Activated T-cell treated with anti-CD3 and anti-CD28 coated beads, Interleukin-2, amount 50 U/mL, for 24 hours (primary cell): ENCODE data around the gene SPTSSB.

Experiments
- DNase-seq: peaks from one replicate; pipeline ENCODE4 v3.0.0-alpha.2; 2020
- H3K27ac Mint-ChIP-seq: 2 replicates; pipeline ENCODE4 v1.8.0; 2020; ENCODE audit warnings: mild to moderate bottlenecking, mixed read lengths
- H3K27me3 Mint-ChIP-seq: 2 replicates; pipeline ENCODE4 v1.8.0; 2020; ENCODE audit warnings: mixed read lengths
- H3K36me3 Mint-ChIP-seq: 2 replicates; pipeline ENCODE4 v1.8.0; 2020; ENCODE audit warnings: low read depth, mixed read lengths
- H3K4me1 Mint-ChIP-seq: 2 replicates; pipeline ENCODE4 v1.8.0; 2020; ENCODE audit warnings: low read depth, mixed read lengths
- H3K4me3 Mint-ChIP-seq: 2 replicates; pipeline ENCODE4 v1.8.0; 2020; ENCODE audit warnings: mild to moderate bottlenecking, moderate library complexity, mixed read lengths
- H3K9me3 Mint-ChIP-seq: 2 replicates; pipeline ENCODE4 v1.8.0; 2020; ENCODE audit warnings: mixed read lengths

The SPTSSB gene

GRCh38 chr3:161358488-161358887 is 12.8 kb downstream of the SPTSSB start:
- H3K9me3 Mint-ChIP-seq = no peaks in the 10 kb centered on the region
- H3K4me3 Mint-ChIP-seq = no peak overlapping the region
- no peak for DNase-seq
- no peaks in the 10 kb centered on the region for H3K4me1 Mint-ChIP-seq
- H3K36me3 Mint-ChIP-seq = no peaks in the 10 kb centered on the region
- H3K27ac Mint-ChIP-seq = no peak overlapping the region
- H3K27me3 Mint-ChIP-seq = peaks cover 2% of the 10 kb centered on the region

- no peak for DNase-seq
- Mint-ChIP-seq H3K4me1 (no peaks in the 10 kb centered on the region), H3K27me3 (peaks cover 2% of the 10 kb centered on the region), H3K27ac (no peak overlapping the region), H3K4me3 (no peak overlapping the region), H3K9me3 (no peaks in the 10 kb centered on the region), H3K36me3 (no peaks in the 10 kb centered on the region)
These were observed 15.0 kb downstream of the SPTSSB start for GRCh38 chr3:161356287-161356686.

GRCh38 chr3:161355508-161355907 is 15.8 kb downstream of the SPTSSB start:
- Mint-ChIP-seq H3K4me3 (no peak overlapping the region), H3K27me3 (peaks cover 2% of the 10 kb centered on the region), H3K9me3 (no peaks in the 10 kb centered on the region), H3K27ac (no peak overlapping the region), H3K4me1 (peaks cover 4% of the 10 kb centered on the region), H3K36me3 (no peaks in the 10 kb centered on the region)
- no peak for DNase-seq

- no peak for DNase-seq
- Mint-ChIP-seq H3K4me3 (no peak overlapping the region), H3K27me3 (peaks cover 2% of the 10 kb centered on the region), H3K27ac (no peak overlapping the region), H3K4me1 (peaks cover 14% of the 10 kb centered on the region), H3K36me3 (no peaks in the 10 kb centered on the region), H3K9me3 (no peaks in the 10 kb centered on the region)
These were observed 16.8 kb downstream of the SPTSSB start for GRCh38 chr3:161354554-161354953.

GRCh38 chr3:161351330-161351729 is 20.0 kb downstream of the SPTSSB start:
- Mint-ChIP-seq H3K27me3 (peaks cover 4% of the 10 kb centered on the region), H3K9me3 (no peaks in the 10 kb centered on the region), H3K36me3 (no peaks in the 10 kb centered on the region), H3K4me1 (peaks cover 33% of the 10 kb centered on the region), H3K27ac (no peak overlapping the region), H3K4me3 (no peak overlapping the region)
- no peak for DNase-seq

- H3K27ac Mint-ChIP-seq = no peak overlapping the region
- H3K27me3 Mint-ChIP-seq = peaks cover 4% of the 10 kb centered on the region
- no peak overlapping the region for H3K4me3 Mint-ChIP-seq
- no peak for DNase-seq
- peaks cover 33% of the 10 kb centered on the region for H3K4me1 Mint-ChIP-seq
- H3K9me3 Mint-ChIP-seq = no peaks in the 10 kb centered on the region
- H3K36me3 Mint-ChIP-seq = no peaks in the 10 kb centered on the region
These were observed 20.4 kb downstream of the SPTSSB start for GRCh38 chr3:161350916-161351315.

GRCh38 chr3:161349529-161350312 is 21.6 kb downstream of the SPTSSB start:
- Mint-ChIP-seq H3K4me1 (peaks cover 33% of the 10 kb centered on the region), H3K9me3 (no peaks in the 10 kb centered on the region), H3K27me3 (peaks cover 4% of the 10 kb centered on the region), H3K4me3 (no peak overlapping the region), H3K36me3 (no peaks in the 10 kb centered on the region), H3K27ac (peak overlapping the region; percentile 80)
- DNase-seq = no peak

- Mint-ChIP-seq H3K4me3 (no peak overlapping the region), H3K4me1 (peaks cover 33% of the 10 kb centered on the region), H3K27ac (peak overlapping the region; percentile 80), H3K27me3 (peaks cover 4% of the 10 kb centered on the region), H3K36me3 (no peaks in the 10 kb centered on the region), H3K9me3 (no peaks in the 10 kb centered on the region)
- DNase-seq = no peak
These were observed 22.4 kb downstream of the SPTSSB start for GRCh38 chr3:161348796-161349400.

- no peaks in the 10 kb centered on the region for H3K36me3 Mint-ChIP-seq
- no peak overlapping the region for H3K4me3 Mint-ChIP-seq
- peaks cover 33% of the 10 kb centered on the region for H3K4me1 Mint-ChIP-seq
- no peak overlapping the region for H3K27ac Mint-ChIP-seq
- peaks cover 4% of the 10 kb centered on the region for H3K27me3 Mint-ChIP-seq
- DNase-seq = no peak
- H3K9me3 Mint-ChIP-seq = no peaks in the 10 kb centered on the region
These were observed 23.6 kb downstream of the SPTSSB start for GRCh38 chr3:161347726-161348125.

GRCh38 chr3:161345023-161345422 is 26.3 kb downstream of the SPTSSB start:
- Mint-ChIP-seq H3K36me3 (no peaks in the 10 kb centered on the region), H3K27ac (no peak overlapping the region), H3K27me3 (peaks cover 4% of the 10 kb centered on the region), H3K4me3 (no peak overlapping the region), H3K4me1 (peaks cover 24% of the 10 kb centered on the region), H3K9me3 (no peaks in the 10 kb centered on the region)
- no peak for DNase-seq

- H3K36me3 Mint-ChIP-seq = no peaks in the 10 kb centered on the region
- H3K9me3 Mint-ChIP-seq = no peaks in the 10 kb centered on the region
- H3K4me1 Mint-ChIP-seq = peaks cover 13% of the 10 kb centered on the region
- no peak overlapping the region for H3K4me3 Mint-ChIP-seq
- DNase-seq = no peak
- no peak overlapping the region for H3K27ac Mint-ChIP-seq
- peaks cover 4% of the 10 kb centered on the region for H3K27me3 Mint-ChIP-seq
These were observed 27.3 kb downstream of the SPTSSB start for GRCh38 chr3:161343986-161344385.

GRCh38 chr3:161343540-161343939 is 27.8 kb downstream of the SPTSSB start:
- no peak for DNase-seq
- Mint-ChIP-seq H3K27me3 (peaks cover 4% of the 10 kb centered on the region), H3K4me1 (peaks cover 9% of the 10 kb centered on the region), H3K9me3 (no peaks in the 10 kb centered on the region), H3K27ac (no peak overlapping the region), H3K4me3 (no peak overlapping the region), H3K36me3 (no peaks in the 10 kb centered on the region)

GRCh38 chr3:161342629-161343028 is 28.7 kb downstream of the SPTSSB start:
- no peak for DNase-seq
- Mint-ChIP-seq H3K27ac (no peak overlapping the region), H3K9me3 (no peaks in the 10 kb centered on the region), H3K27me3 (peaks cover 4% of the 10 kb centered on the region), H3K36me3 (no peaks in the 10 kb centered on the region), H3K4me3 (no peak overlapping the region), H3K4me1 (no peaks in the 10 kb centered on the region)

- DNase-seq = no peak
- H3K27ac Mint-ChIP-seq = no peak overlapping the region
- no peak overlapping the region for H3K4me3 Mint-ChIP-seq
- peaks cover 3% of the 10 kb centered on the region for H3K27me3 Mint-ChIP-seq
- H3K9me3 Mint-ChIP-seq = no peaks in the 10 kb centered on the region
- H3K4me1 Mint-ChIP-seq = no peaks in the 10 kb centered on the region
- no peaks in the 10 kb centered on the region for H3K36me3 Mint-ChIP-seq
These were observed 31.5 kb downstream of the SPTSSB start for GRCh38 chr3:161339517-161340500.
